HG02970 (cell line): Measurements from ENCODE around the gene PIK3CD.
"Not testable (repeated sequence)": the region's sequence is repeated elsewhere in the genome, so short reads cannot be mapped to it uniquely, and the experiment has no call there.

ENCODE experiments used
- ATAC-seq: cut with Tn5 transposase; IDR thresholded peaks from one replicate; pipeline ENCODE4 v1.9.1; 2021; ENCODE audit warnings: mild to moderate bottlenecking, moderate library complexity, moderate number of reproducible peaks; ENCODE audit not compliant: unreplicated experiment, low FRiP score

Gene PIK3CD

GRCh38 chr1:9653491-9654050, 2.0 kb downstream of the PIK3CD start:
- ATAC-seq: no peak

- no peak for ATAC-seq
Observed at GRCh38 chr1:9654051-9654833, 2.7 kb downstream of the PIK3CD start.

- no peak for ATAC-seq
Observed at GRCh38 chr1:9654834-9655723, 3.5 kb downstream of the PIK3CD start.

- ATAC-seq: no peak
Observed at GRCh38 chr1:9655836-9656235, 4.3 kb downstream of the PIK3CD start.

- no peak for ATAC-seq
Observed at GRCh38 chr1:9657521-9658032, 6.0 kb downstream of the PIK3CD start.

GRCh38 chr1:9658199-9658598, 6.7 kb downstream of the PIK3CD start:
- ATAC-seq: no peak

- no peak for ATAC-seq
Observed at GRCh38 chr1:9659328-9659727, 7.8 kb downstream of the PIK3CD start.

- no peak for ATAC-seq
Observed at GRCh38 chr1:9663257-9663656, 11.7 kb downstream of the PIK3CD start.

GRCh38 chr1:9665193-9665592, 13.7 kb downstream of the PIK3CD start:
- no peak for ATAC-seq

GRCh38 chr1:9668080-9668479, 16.5 kb downstream of the PIK3CD start:
- ATAC-seq: no peak

- ATAC-seq: no peak
Observed at GRCh38 chr1:9670085-9670484, 18.6 kb downstream of the PIK3CD start.

GRCh38 chr1:9671377-9672140, 20.0 kb downstream of the PIK3CD start:
- no peak for ATAC-seq

GRCh38 chr1:9672444-9672843, 20.9 kb downstream of the PIK3CD start:
- no peak for ATAC-seq

GRCh38 chr1:9675393-9675792, 23.9 kb downstream of the PIK3CD start:
- no peak for ATAC-seq

- not testable (repeated sequence) for ATAC-seq
Observed at GRCh38 chr1:9676128-9676527, 24.6 kb downstream of the PIK3CD start.

- no peak for ATAC-seq
Observed at GRCh38 chr1:9676815-9677393, 25.4 kb downstream of the PIK3CD start.

GRCh38 chr1:9680091-9680490, 28.6 kb downstream of the PIK3CD start:
- no peak for ATAC-seq

- ATAC-seq: no peak
Observed at GRCh38 chr1:9680828-9681227, 29.3 kb downstream of the PIK3CD start.

GRCh38 chr1:9684801-9685200, 33.3 kb downstream of the PIK3CD start:
- no peak for ATAC-seq
